CD14-positive monocyte (primary cell): ENCODE data around the gene ARRDC3. TPM values are rescaled to one million over a fixed set of nuclear protein-coding genes. Genes with fewer than 3 reads are reported as not detected.
A peak's percentile ranks its signal among the peaks of the same experiment; 100 is the strongest.

Experiments used
- DNase-seq, 3 donors: peaks; one replicate each; pipeline ENCODE4 v3.0.0-alpha.2; 2011 to 2022
- H2AFZ ChIP-seq: 2 replicates; pipeline ENCODE4 v1.6.0; 2012; ENCODE audit warnings: mild to moderate bottlenecking, low read depth, low read length, inconsistent platforms; ENCODE audit not compliant: insufficient read depth, poor library complexity, severe bottlenecking
- H3K27ac ChIP-seq, 2 donors: 1 replicate in 1 of 2; 2 replicates in 1 of 2; pipeline ENCODE4 v1.5.1; 2012 to 2013; ENCODE audit warnings: low read length in 2 of 2, control low read depth in 1 of 2, inconsistent platforms in 1 of 2, low read depth in 1 of 2, mild to moderate bottlenecking in 1 of 2
- H3K27me3 ChIP-seq, 2 donors: one replicate each; pipeline versions ENCODE4 v1.6.0 to v1.6.1; 2011 to 2013; ENCODE audit warnings: low read length in 2 of 2; ENCODE audit not compliant: control insufficient read depth in 2 of 2, insufficient read depth in 2 of 2
- H3K36me3 ChIP-seq, 2 donors: replicated peaks in 1 of 2; 1 replicate in 1 of 2; 2 replicates in 1 of 2; pipeline versions ENCODE4 v1.5.1 to v1.6.1; 2012 to 2013; ENCODE audit warnings: low read length in 2 of 2, control low read depth in 1 of 2, inconsistent platforms in 1 of 2, mild to moderate bottlenecking in 1 of 2; ENCODE audit not compliant: insufficient read depth in 2 of 2, control insufficient read depth in 1 of 2
- H3K4me1 ChIP-seq, 2 donors: 1 replicate in 1 of 2; 2 replicates in 1 of 2; pipeline versions ENCODE4 v1.5.1 to v1.6.1; 2012 to 2013; ENCODE audit warnings: low read length in 2 of 2, control low read depth in 1 of 2, inconsistent platforms in 1 of 2, mild to moderate bottlenecking in 1 of 2, moderate library complexity in 1 of 2; ENCODE audit not compliant: insufficient read depth in 2 of 2, control insufficient read depth in 1 of 2
- H3K4me2 ChIP-seq: replicated peaks from 2 replicates; pipeline ENCODE3; 2012; ENCODE audit warnings: low read length, moderate library complexity, mild to moderate bottlenecking; ENCODE audit not compliant: poor library complexity, severe bottlenecking; ENCODE audit errors: extremely low read depth
- H3K4me3 ChIP-seq, 3 experiments: fragments of 200-600 bp in 1 of 3; sonication (generic) in 1 of 3; replicated peaks in 1 of 3; 1 replicate in 2 of 3; 2 replicates in 1 of 3; pipeline ENCODE4 v1.5.1; 2011 to 2013; ENCODE audit warnings: low read length in 3 of 3, mild to moderate bottlenecking in 3 of 3, control low read depth in 2 of 3, low read depth in 2 of 3, inconsistent platforms in 1 of 3, moderate library complexity in 1 of 3
- H3K79me2 ChIP-seq: 2 replicates; pipeline ENCODE4 v1.6.0; 2012; ENCODE audit warnings: mild to moderate bottlenecking, control low read depth, inconsistent platforms, low read length, moderate library complexity; ENCODE audit not compliant: insufficient read depth
- H3K9ac ChIP-seq: 2 replicates; pipeline ENCODE4 v1.6.0; 2017; ENCODE audit warnings: low read length, mild to moderate bottlenecking; ENCODE audit not compliant: insufficient read depth, poor library complexity, severe bottlenecking
- H3K9me3 ChIP-seq, 2 donors: replicated peaks in 1 of 2; 1 replicate in 1 of 2; 2 replicates in 1 of 2; pipeline versions ENCODE4 v1.5.1 to v1.6.1; 2012 to 2013; ENCODE audit warnings: low read length in 2 of 2, control low read depth in 1 of 2; ENCODE audit not compliant: control insufficient read depth in 1 of 2, insufficient read depth in 1 of 2
- H4K20me1 ChIP-seq: 2 replicates; pipeline ENCODE4 v1.6.0; 2012; ENCODE audit warnings: mild to moderate bottlenecking, low read length, control low read depth, moderate library complexity; ENCODE audit not compliant: insufficient read depth
- H3K27ac Mint-ChIP-seq, 7 donors: one replicate each; pipeline ENCODE4 v1.8.0; 2020; ENCODE audit warnings: mild to moderate bottlenecking in 7 of 7, mixed read lengths in 7 of 7, moderate library complexity in 6 of 7, inconsistent platforms in 2 of 7
- H3K27me3 Mint-ChIP-seq, 3 donors: one replicate each; pipeline ENCODE4 v1.8.0; 2021 to 2022; ENCODE audit warnings: low read depth in 3 of 3, mild to moderate bottlenecking in 3 of 3, mixed read lengths in 3 of 3, moderate library complexity in 3 of 3, inconsistent platforms in 1 of 3
- H3K36me3 Mint-ChIP-seq, 2 donors: one replicate each; pipeline ENCODE4 v1.8.0; 2020; ENCODE audit warnings: mixed read lengths in 2 of 2, inconsistent platforms in 1 of 2, mild to moderate bottlenecking in 1 of 2
- H3K4me1 Mint-ChIP-seq: one replicate; pipeline ENCODE4 v1.8.0; 2020; ENCODE audit warnings: mild to moderate bottlenecking, mixed read lengths
- H3K4me3 Mint-ChIP-seq, 2 donors: one replicate each; pipeline ENCODE4 v1.8.0; 2020; ENCODE audit warnings: mild to moderate bottlenecking in 2 of 2, mixed read lengths in 2 of 2, moderate library complexity in 1 of 2
- H3K9me3 Mint-ChIP-seq, 7 donors: one replicate each; pipeline ENCODE4 v1.8.0; 2020 to 2022; ENCODE audit warnings: mixed read lengths in 7 of 7, mild to moderate bottlenecking in 6 of 7, moderate library complexity in 6 of 7, inconsistent platforms in 2 of 7
- CTCF ChIP-seq: fragments of 200-600 bp; IDR thresholded peaks from one replicate; pipeline ENCODE4 v1.8.0; 2022; ENCODE audit warnings: antibody characterized with exemption, mild to moderate bottlenecking
- WGBS: methylation state at CpG from one replicate; pipeline ENCODE4 v1.1.5; 2013; ENCODE audit warnings: missing lambda C conversion rate; ENCODE audit not compliant: insufficient coverage; 5-methylcytosine and 5-hydroxymethylcytosine counted together
- intact Hi-C, 2 donors: fragments of 100-400 bp; cut with micrococcal nuclease; formaldehyde crosslinking; loops; one replicate each; pipeline versions ENCODE4 v1.15.0 to v1.15.1; 2023
- polyA plus RNA-seq, 3 donors: library from polyadenylated mRNA; depleted of rRNA in 1 of 3; unstranded in 2 of 3; stranded (reverse) in 1 of 3; fragments of 300-500 nt in 2 of 3; fragments of >200 nt in 1 of 3; fragmentation: Illumina TruSeq in 2 of 3; gene quantifications; 1 replicate in 2 of 3; 2 replicates in 1 of 3; pipeline ENCODE4 v1.2.3, GENCODE V29; 2012 to 2021

The ARRDC3 gene
- polyA plus RNA-seq, 3 donors, result 43.3 to 68.0 (median 64.6) TPM

- no peak for DNase-seq
These were observed 1.8 kb downstream of the ARRDC3 start for GRCh38 chr5:91381239-91381773.

More at GRCh38 chr5:91381239-91381773, 1.8 kb downstream of the ARRDC3 start:
- Histone ChIP-seq H3K4me2 (peak overlapping the region; percentile 97), H3K79me2 (peaks cover 60% of the 10 kb centered on the region), H3K9me3 (no peaks in the 10 kb centered on the region), H3K36me3 (peaks cover 22% of the 10 kb centered on the region in 2 donors), H3K27me3 (no peaks in the 10 kb centered on the region), H3K4me1 (peaks cover 20 to 31% of the 10 kb centered on the region in 2 donors), H4K20me1 (peaks cover 13% of the 10 kb centered on the region), H3K27ac (peak overlapping the region; percentile 99 to 100), H3K9ac (peak overlapping the region; percentile 96), H2AFZ (no peak overlapping the region), H3K4me3 (peak overlapping the region; percentile 88 to 100 (median 98))
- H3K27ac Mint-ChIP-seq, result peak overlapping the region; percentile 88 to 99 (median 97)
- H3K27me3 Mint-ChIP-seq, result no peaks in the 10 kb centered on the region
- H3K4me3 Mint-ChIP-seq, result peak overlapping the region; percentile 97 to 98
- TF ChIP-seq CTCF, result no peak
- intact Hi-C loops, result loop anchor here (2.0 to 10.0 kb wide), 7 partner anchors 67 to 279 kb away; no protein-coding TSS in a partner anchor
- 0% methylated on average over 2 of the region's 6 CpGs for WGBS
- H3K9me3 Mint-ChIP-seq, result no peaks in the 10 kb centered on the region
- H3K4me1 Mint-ChIP-seq, result peaks cover 20% of the 10 kb centered on the region
- H3K36me3 Mint-ChIP-seq, result peaks cover 20 to 22% of the 10 kb centered on the region in 2 donors
